ENCODE measurements around the gene MKNK2. TPM values are rescaled to one million over a fixed set of nuclear protein-coding genes. Genes with fewer than 3 reads are reported as not detected.
"Not testable (repeated sequence)": the region's sequence is repeated elsewhere in the genome, so short reads cannot be mapped to it uniquely, and the experiment has no call there.

MKNK2 gene
- total RNA-seq, 1 donor from 2014 or later: 123 TPM

DNA sequence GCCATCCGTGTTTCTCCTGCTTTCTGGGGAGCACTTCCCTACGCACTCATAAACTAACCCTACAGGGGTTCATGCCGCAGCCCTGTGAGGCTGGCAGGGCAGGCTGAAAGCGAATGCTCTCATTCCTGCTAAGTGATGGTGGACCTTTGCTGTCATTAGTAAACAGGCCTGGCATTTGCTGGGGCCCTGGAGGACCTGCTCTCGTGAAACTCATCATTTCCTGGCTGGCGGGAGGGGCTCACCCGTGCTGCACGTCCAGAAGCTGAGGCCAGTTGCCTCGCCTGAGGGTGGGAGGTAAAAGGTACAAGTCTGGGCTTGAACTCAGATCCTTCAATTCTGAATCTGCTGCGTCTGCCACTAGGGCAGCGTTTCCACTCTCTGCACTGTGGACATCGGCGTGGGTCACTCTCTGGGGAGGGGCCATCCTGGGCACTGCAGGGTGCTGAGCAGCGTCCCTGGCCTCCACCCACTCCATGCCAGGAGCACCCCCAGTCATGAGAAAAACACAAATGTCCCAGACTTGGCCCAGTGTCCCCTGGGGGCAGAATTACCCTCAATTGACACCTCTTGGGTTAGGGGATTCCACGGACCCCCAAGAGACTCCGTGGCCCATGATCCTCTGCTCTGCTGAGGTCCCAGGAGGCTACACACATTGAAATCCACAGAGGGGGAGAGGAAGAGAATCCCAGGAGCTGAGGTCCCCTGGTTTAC, 38.1 kb upstream of the MKNK2 start:
- no peaks in the 10 kb centered on the region for H3K36me3 Mint-ChIP-seq (ENCODE audit: low read depth)
- H3K27me3 Mint-ChIP-seq (ENCODE audit: low read depth): no peaks in the 10 kb centered on the region
- H3K9me3 Mint-ChIP-seq: no peaks in the 10 kb centered on the region
- peak overlapping the region; percentile 50 for H3K27ac Mint-ChIP-seq (ENCODE audit: unreplicated experiment)
- no peak overlapping the region for H3K4me3 Mint-ChIP-seq
- TF ChIP-seq, protein P1, sequence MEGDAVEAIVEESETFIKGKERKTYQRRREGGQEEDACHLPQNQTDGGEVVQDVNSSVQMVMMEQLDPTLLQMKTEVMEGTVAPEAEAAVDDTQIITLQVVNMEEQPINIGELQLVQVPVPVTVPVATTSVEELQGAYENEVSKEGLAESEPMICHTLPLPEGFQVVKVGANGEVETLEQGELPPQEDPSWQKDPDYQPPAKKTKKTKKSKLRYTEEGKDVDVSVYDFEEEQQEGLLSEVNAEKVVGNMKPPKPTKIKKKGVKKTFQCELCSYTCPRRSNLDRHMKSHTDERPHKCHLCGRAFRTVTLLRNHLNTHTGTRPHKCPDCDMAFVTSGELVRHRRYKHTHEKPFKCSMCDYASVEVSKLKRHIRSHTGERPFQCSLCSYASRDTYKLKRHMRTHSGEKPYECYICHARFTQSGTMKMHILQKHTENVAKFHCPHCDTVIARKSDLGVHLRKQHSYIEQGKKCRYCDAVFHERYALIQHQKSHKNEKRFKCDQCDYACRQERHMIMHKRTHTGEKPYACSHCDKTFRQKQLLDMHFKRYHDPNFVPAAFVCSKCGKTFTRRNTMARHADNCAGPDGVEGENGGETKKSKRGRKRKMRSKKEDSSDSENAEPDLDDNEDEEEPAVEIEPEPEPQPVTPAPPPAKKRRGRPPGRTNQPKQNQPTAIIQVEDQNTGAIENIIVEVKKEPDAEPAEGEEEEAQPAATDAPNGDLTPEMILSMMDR (conservative IDR thresholded peaks at IDR 0.05): no peak
- DNase-seq (ENCODE audit: low read depth, low spot score): no peak
- H3K4me1 Mint-ChIP-seq: peaks cover 21% of the 10 kb centered on the region

DNA sequence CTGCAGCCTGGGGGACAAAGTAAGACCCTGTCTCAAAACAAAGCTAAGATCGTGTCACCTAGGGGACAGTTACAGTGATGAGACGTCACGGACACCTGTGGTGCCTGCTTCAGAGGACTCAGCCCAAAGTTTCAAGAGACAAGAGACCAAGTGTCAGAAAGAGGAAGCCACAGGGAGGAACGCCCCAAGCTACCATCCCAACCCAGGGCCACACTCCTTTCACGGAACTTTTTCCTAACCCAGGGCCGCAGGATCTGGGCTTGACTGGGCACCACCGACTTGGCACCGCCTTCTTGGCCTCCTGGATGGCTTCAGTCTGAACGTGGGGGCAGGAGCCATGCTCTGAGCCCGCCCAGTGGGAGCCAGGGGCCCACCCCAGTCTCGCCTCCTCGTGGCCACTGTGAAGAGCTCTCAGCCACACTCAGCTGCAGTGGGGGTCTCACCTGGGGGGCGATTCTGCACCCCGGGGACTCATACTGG, 36.6 kb upstream of the MKNK2 start:
- Mint-ChIP-seq H3K4me1 (peaks cover 19% of the 10 kb centered on the region), H3K27ac (ENCODE audit: unreplicated experiment) (no peak overlapping the region), H3K9me3 (no peaks in the 10 kb centered on the region), H3K36me3 (ENCODE audit: low read depth) (no peaks in the 10 kb centered on the region), H3K27me3 (ENCODE audit: low read depth) (no peaks in the 10 kb centered on the region), H3K4me3 (peak overlapping the region; percentile 68)
- TF ChIP-seq, protein P1 (conservative IDR thresholded peaks at IDR 0.05): no peak
- no peak for DNase-seq (ENCODE audit: low read depth, low spot score)

DNA sequence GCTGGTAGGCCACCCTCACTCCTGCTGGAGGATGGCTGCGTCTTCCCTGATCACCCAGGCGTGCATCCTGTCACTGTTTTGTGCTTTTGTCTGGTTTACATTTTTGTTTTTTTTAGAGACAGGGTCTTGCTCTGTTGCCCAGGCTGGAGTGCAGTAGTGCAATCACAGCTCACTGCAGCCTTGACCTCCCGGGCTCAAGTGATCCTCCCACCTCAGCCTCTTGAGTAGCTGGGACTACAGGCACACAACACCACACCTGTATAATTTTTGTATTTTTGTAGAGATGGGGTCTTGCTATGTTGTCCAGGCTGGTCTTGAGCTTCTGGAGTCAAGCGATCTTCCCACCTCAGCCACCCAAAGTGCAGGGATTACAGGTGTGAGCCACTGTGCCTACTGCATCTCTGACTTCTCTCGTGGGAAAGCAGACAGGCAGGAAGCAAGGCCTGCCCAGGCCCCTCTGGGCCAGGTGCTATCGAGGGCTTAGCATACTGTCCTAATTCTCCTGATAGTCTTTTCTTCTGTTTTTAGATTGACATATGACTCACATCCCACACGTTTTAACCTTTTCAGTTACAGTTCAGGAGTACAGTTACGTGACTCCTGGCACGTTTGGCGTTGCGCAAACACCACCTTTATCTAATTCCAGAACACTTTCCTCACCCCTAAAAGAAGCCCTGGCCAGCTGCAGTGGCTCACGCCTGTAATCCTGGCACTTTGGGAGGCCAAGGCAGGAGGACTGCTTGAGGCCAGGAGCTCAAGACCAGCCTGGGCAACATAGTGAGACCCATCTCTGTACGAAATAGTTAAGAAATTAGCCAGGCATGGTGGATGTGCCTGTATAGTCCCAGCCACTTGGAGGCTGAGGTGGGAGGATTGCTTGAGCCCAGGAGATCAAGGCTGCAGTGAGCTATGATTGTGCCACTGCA, 35.9 kb upstream of the MKNK2 start:
- DNase-seq (ENCODE audit: low read depth, low spot score); H3K36me3 Mint-ChIP-seq (ENCODE audit: low read depth); H3K9me3 Mint-ChIP-seq; H3K27me3 Mint-ChIP-seq (ENCODE audit: low read depth); H3K27ac Mint-ChIP-seq (ENCODE audit: unreplicated experiment): not testable (repeated sequence)
- H3K4me3 Mint-ChIP-seq: peak overlapping the region; percentile 68
- peaks cover 19% of the 10 kb centered on the region for H3K4me1 Mint-ChIP-seq

DNA sequence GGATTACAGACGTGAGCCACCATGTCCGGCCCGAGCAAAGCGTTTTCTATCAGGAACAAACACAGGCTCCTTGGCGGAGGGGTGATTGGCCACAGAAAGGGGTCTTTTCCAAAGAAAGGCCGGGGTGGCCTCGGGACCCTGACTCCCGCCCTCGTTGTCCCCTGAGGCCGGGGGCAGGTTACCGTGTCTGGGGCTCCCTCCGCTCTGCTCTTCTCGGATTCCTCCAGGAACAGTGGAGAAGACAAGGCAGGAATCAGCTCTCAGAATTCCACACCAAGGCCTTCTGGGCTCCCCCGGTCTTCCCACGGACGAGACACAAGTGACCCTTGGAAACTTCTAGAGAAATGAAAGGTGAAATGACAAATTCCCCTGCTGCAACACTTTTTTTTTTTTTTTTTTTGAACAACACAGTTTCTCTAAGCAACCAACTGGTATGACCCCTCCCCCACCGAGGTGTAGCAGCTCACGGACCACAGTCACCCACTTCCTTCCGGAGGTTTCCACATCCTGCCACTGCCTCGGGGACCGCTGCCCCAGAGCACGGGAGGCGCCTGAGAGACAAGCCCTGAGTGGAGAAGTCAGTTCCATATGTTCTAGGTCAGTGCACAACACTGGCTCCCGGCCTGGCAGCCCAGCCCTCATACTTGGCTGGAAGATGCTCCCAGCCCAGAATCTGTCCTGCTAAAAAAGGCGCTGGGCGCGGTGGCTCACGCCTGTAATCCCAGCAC, 34.1 kb upstream of the MKNK2 start:
- Mint-ChIP-seq H3K27ac (ENCODE audit: unreplicated experiment) (no peak overlapping the region), H3K4me3 (no peak overlapping the region), H3K36me3 (ENCODE audit: low read depth) (no peaks in the 10 kb centered on the region), H3K27me3 (ENCODE audit: low read depth) (no peaks in the 10 kb centered on the region), H3K9me3 (no peaks in the 10 kb centered on the region), H3K4me1 (peaks cover 13% of the 10 kb centered on the region)
- no peak for DNase-seq (ENCODE audit: low read depth, low spot score)
- TF ChIP-seq, protein P1 (conservative IDR thresholded peaks at IDR 0.05): no peak

DNA sequence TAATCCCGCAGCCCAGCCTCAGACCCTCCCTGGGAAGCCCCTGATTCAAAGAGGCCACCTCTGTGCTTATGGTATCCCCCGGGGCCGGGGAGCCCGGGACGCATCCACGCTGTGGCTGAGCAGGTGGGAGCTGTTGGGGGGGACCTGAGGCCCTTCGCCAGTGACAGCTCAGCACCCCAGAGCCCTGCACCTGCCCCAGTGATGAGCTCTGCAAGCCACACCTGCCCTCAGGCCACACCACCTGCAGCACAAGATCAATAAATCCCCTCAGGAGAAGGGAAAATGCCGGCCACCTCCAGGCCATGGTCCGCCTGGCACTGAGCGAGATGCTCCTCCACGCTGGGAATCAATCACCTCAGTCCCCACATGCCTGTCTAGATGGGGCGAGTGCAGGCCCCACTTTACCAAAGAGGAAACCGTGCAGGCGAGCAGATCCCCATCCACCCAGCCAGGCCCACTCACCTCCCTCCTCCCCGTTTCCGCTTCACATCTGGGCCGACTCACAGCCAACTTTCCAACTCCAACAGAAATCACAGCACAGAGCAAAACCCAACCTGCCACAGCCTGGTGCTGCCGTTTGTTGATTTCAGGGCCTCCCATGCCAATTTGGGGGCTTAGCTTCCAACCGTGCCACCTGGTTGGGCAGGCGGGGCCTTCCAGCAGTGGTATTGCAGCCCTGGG, 32.3 kb upstream of the MKNK2 start:
- DNase-seq (ENCODE audit: low read depth, low spot score): no peak
- Mint-ChIP-seq H3K27ac (ENCODE audit: unreplicated experiment) (no peak overlapping the region), H3K9me3 (no peaks in the 10 kb centered on the region), H3K4me3 (no peak overlapping the region), H3K27me3 (ENCODE audit: low read depth) (no peaks in the 10 kb centered on the region), H3K36me3 (ENCODE audit: low read depth) (no peaks in the 10 kb centered on the region), H3K4me1 (peaks cover 5% of the 10 kb centered on the region)
- TF ChIP-seq, protein P1 (conservative IDR thresholded peaks at IDR 0.05): no peak

All from neural crest cell (in vitro differentiated cells).